HG02885 (cell line): ENCODE results near the gene COL15A1.

Experiments used
- ATAC-seq: cut with Tn5 transposase; IDR thresholded peaks from one replicate; pipeline ENCODE4 v1.9.1; 2021; ENCODE audit warnings: mild to moderate bottlenecking; ENCODE audit not compliant: unreplicated experiment, poor library complexity

Gene COL15A1

DNA sequence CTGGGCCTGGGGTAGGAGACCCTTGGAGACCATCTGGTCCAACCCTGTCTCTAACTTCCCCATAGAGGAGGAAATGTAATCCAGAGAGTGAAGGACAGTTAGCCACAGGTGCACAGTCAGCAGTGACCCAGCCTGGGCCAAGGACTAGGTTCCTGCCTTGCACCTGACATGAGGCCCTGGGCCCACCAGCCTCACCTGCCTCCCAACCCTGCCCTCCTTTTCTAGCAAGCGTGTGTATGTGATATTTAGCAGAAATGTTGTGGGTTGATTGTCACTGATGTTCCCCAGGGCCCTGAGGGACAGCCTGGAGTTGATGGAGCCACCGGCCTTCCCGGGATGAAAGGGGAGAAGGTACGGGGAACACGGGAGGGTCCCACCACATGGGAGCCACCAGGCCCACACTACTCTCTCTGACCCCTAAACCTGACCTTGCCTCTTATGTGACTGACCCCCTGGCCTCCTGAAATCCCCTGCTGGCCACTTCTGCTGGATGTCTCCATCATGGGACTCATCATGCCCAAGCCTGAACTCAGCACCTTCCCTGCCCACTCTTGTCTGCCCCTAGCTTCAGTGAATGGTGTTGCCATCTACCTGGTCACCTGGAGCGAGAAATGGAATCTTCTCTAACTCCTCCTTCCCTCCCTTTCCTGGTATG lies 82.0 kb downstream of the COL15A1 start:
- ATAC-seq, result no peak

DNA sequence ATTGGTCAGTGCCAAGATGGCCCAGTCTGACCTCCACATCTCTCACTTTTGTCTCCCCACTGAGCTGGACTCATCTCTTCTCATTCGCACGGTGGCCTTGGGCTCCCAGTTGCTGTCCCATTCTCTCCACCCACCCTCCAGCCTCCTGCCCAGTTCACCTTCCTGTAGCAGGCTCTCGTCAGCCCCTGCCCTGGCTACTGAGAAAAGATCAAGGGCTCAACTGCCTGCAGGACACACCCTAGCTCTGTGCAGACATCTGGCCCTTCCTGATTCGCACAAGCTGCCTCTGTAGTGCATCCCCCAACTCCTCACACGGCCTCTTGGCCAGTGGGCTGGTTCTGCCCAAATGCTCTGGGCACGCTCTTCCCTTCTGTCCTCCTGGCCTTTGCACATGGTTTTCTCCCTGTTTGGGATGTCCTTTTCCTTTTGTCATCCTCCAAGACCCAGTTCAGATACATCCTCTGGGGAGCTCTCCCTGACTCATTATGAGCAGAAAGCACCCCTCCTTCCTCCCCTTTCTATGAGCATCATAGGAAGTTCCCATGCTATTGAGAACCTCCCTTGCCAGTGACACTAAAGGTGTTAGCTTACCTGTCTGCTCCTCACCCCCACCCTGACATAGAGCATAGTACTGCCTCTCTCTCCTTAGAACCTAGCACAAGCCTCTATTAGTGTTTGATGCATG lies 82.7 kb downstream of the COL15A1 start:
- no peak for ATAC-seq

DNA sequence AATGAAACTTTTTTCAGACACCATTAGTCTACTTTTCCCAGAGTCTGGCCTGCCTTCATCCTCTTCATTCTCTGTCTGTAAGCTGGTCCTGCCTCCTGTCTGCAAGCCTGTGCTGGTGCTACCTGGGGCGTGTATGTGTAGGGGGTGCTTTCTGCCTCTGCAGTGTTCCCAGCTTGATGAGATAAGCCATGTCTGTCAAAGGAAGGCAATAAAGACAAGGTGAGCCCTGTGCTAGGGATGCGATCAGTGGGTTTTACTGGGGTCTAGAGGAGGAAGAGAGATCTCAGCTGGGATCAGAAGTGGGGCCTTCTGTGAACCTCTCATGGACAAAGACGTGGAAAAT lies 83.2 kb downstream of the COL15A1 start:
- ATAC-seq, result no peak

DNA sequence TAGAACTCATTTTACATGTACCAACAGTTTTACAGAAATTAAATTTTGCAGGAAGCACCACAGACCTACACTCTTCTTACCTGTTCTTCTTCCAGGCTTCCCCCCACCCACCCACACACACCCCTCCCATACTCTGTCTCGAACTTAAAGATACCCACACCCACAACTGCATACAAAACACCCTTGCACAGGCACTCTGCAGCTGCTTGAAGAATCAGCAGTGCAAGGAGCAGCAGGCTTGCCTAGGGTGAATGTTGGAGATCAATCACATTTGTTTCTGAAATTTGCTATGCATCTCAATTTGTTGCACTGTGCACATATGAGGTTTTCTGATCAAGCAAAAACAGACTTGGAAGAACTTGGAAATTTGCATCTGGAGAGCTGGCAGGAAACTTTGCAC lies 83.7 kb downstream of the COL15A1 start:
- ATAC-seq, result no peak

DNA sequence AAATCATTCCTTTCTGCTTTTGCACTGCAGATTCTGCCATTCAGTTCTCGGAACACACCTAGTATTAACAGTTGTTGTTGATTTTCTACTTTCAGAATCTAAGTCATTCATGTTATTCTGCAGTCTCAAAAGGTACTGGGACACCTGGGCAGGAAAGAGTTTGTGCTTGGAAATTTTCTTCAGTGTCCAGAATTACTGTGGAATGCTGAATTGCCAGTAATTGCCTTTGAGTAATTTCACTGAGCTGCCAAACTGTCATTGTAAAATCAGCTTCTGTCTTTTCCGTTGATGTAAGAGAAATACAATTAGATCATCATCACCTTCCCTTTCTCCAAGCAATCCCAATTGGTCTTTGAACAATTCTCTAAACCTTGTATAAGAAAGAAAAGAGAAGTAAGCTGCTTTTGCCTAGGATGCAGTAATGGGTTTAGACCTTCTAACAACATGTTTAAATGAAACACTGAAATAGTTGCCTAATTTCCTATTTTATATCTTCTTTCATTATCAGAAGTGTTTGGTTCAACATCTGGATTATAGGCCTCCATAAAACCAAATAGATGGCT lies 85.5 kb downstream of the COL15A1 start:
- no peak for ATAC-seq

DNA sequence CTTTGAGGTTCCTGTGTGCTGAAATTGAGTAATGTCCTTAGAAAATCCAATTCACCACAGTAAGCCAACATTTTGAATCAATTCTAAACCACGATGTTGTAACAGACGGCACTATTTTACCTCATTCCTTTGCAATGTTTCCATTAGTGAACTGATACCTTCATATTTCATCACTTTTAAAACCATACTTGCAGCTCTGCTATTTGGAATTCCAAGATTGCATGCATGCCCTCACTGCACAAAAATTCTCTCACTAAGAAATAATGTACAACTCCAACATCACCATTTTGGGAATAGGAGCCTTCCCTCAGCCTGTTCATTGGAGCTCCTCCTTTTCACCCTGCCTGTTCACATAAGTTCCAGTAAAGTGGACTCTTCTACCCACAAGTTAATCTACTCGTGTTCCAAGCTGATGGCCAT lies 86.4 kb downstream of the COL15A1 start:
- ATAC-seq, result no peak

DNA sequence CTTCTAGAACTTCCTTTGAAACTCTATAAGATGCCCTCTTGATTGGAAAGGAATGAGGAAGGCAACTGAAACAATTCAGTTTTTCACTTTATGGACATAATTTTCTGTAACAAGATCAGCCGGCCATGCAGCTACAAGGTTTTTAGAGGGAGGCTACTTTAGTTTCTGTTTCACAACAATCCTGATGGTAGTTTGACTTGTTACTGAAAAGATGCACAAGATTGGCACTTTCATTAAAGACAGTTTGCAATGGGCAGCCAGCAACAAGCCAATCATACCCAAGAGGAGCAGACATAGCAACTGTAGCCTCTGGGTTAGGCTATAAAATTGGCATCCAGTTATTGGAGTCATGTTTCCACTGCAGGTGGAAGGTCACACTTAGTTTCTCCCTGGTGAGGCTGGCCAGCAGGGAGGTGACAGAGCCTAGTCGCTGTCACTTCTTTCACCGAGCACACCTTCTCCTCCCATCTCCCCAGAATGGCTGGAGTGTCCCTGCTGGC lies 87.0 kb downstream of the COL15A1 start:
- no peak for ATAC-seq

DNA sequence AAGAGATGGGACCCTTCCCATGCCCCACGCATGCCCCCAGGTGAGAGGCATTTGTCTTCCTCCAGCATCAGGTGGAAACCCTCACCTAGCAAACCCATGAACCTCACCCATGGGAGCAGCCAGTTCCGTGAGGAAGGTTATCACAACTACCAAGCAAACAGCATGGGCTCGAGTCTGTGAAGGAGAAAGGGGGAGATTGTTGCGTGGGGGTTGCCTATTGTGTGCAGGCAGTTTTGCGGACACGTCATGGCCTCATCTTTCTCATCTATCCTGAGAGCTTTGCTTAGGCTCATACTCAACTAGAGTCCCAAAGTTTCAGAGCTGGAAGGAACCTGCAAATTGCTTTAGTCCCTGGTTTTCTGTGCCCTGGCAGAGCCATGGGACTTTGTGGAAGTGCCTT lies 87.6 kb downstream of the COL15A1 start:
- no peak for ATAC-seq

DNA sequence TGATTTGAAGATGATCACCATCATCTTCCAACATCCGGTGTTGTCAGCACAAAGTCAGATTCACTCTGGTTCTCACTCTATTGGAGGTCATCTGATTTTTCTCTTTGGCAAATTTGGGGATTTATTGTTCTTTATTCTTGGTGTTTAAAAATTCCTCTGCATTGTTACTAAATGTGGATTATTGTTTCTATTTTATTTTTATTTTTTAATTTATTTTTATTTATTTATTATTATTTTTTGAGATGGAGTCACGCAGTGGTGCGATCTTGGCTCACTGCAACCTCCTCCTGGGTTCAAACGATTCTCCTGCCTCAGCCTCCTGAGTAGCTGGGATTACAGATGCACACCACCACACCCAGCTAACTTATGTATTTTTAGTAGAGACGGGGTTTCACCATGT lies 88.3 kb downstream of the COL15A1 start:
- no peak for ATAC-seq

DNA sequence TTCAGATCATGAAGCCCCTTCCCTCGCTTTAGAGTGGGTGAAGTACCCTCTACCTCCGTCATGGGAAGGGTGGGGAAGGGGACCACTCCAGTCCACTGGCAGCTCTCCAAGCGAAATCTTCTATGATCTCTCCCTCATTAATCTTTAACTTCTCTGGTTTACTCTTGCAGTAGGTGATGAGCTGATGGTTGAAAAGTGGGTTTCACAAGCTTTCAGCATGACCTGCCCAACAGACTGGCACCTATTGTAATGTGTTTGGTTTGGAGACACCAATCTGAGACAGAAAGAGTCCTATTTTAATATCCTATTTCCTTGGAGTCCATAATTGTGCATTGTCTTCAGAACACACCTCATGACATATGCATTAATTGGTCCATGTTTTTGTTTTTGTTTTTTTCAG lies 90.4 kb downstream of the COL15A1 start:
- ATAC-seq, result no peak

DNA sequence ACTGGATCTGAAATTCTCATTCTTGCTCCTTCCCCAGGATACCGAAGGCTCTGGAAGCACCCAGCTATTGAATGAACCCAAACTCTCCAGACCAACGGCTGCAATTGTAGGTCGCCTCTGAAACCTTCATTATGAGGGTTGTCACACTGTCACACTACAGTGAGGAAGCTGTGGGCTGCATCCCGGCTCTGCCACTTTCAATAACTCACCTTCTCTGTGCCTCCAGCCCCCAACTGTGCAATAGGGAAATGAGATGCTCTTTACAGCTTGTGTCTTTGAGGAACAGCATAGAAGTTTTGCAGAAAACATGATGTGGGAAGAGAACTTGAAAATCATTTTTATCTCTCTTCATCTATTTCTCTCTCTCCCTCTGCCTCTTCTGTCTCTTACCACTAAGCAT lies 91.6 kb downstream of the COL15A1 start:
- no peak for ATAC-seq

DNA sequence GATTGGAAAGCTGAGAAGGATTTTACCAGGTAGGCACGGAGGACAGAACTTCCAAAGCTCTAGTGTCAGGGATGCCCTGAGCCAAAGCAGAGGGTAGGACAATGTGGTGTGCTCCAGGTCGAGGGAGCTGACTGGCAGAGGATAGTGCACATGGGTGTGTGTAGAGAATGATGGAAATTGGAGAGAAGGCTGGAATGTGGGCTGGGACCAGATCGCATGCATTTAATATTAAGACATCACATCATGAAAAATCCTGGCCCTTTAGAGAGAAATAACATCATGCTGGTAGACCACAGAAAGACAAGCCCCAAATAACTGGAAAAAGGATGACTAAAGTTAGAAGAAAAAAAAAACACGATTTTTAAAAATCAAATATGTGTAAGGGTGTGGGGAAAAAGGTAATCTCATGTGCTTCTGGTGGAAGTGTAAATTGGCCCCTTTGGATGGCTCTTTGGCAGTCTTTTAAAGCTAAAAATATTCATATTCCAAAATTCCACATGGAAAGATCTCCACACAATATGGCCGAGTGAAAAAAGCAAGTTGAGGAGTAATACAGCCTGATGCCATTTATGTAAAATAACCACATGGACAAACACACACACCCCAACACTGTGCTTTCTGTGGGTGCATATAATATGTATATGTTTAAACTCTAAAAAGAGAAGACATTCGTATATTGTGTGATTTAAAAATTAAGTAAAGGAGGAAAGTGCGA lies 94.2 kb downstream of the COL15A1 start:
- ATAC-seq, result no peak

DNA sequence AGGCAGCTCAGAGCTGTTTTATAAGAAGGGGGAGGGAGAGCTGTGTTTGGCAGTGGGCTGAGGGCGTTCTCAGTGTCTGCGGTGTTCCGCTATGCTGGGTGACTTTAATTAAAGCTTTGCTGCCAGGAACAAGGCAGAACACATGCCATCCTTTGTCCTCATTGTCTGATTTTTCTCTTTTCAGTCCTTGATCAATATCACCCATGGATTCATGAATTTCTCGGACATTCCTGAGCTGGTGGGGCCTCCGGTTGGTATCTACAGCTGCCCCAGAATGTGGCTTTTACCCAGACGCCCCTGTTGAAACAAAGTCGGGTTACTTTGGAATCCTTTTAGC lies 94.7 kb downstream of the COL15A1 start:
- ATAC-seq, result no peak

DNA sequence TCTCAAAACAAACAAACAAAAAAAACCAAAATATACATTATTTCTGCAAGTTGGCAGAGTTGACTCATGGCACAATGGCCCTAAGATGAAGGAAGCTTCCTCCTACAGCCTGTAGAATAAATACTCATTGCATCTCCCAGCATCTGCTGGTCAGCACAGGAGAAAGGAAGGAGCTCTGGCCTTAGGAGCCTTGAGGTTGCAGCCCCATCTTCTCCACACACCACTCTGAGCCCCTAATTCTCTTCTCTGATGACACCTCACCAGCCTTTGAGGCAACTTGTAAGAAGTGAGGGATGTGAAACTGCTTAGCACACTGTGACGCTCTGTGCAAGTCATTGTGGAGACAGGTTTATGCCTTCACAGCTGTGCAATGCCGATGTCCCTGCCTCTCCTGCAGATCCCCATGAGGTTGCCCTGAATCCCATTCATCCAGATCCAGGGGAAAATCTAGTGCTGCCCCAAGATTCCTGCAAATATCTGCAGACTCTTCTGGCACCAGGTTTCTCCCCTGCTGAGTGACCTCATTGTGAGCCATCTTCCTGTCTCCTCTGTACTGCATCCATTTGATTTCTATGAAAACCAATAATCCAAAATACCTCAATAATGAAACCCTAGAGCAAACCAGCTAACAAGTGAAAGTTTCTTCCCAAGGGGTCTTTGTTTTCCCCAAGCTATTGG lies 95.9 kb downstream of the COL15A1 start:
- peak; percentile 79 for ATAC-seq

DNA sequence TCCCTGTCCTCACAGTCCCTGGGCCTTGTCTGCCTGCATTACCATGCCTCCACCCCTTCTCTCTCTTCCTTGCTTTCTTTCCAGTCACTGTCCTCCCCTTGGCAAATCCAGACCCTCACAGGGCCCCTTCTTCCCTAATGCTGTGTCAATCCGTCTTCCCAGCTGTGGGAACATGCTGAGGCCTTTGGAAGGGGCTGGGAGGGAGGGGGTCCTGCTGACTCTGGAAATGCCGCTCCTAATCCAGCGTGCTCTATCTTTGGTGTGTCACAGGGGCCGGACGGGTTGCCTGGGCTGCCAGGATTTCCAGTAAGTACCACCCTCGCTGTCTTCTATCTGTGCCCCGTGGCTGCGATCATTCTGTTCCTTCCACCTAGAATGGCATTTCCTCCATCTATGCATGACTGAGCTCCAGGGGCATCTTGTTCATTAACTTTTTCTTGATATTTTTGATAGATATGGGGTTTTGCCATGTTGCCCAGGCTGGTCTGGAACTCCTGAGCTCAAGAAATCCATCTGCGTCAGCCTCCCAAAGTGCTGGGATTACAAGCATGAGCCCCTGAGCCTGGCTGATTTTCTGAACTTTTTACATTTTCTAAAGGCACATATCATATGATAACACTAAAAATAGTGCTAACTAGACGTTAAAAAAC lies 96.7 kb downstream of the COL15A1 start:
- ATAC-seq, result no peak

DNA sequence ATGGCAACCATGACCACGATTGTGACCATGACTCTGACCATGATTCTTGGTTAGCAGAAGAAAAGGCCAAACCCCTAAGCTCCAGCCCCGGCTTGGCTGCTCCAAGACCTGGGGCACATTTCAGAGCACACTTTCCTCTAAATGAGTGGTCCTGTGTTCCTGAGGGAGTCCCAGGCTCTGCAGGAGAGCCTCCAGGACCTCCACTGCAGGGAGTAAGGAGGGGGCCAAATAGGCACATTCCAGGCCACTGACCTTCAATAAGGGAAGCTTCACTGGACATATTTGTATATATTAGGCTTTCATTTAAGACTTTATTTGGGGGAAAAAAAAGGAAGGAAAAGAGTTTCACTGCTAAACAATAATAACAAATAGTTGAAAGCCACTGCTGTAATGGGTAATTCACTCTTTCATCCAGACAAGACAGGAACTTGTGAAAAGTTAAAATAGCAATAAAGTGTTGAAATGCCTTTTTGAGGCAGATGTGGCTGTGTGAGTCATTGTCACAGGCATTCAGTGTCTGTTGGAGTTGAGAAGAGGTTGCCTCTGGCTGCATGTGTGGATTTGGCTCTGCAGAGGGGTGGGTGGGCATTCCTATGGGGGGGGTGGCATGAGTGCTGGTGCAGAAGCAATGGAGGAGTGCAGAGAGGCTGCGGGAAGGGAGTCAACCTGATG lies 97.3 kb downstream of the COL15A1 start:
- no peak for ATAC-seq

DNA sequence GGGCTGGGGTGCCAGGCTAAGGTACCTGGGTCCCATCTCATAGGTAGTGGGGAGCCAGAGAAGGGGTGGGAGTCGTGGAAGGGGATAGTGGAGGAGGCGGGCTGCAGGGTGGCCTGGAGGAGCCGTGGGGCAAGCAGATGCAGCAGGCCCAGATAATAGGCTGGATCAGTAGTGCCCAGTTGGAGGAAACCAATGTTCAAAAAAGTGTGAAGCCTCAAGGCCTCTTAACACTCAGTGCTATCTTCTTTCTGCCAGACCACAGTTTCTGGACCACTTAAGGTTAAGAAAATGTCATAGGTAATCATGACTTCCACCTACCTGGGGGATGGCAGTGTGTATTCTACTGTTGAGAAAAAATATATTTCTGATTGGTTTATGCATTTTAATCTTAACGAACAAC lies 97.9 kb downstream of the COL15A1 start:
- no peak for ATAC-seq

DNA sequence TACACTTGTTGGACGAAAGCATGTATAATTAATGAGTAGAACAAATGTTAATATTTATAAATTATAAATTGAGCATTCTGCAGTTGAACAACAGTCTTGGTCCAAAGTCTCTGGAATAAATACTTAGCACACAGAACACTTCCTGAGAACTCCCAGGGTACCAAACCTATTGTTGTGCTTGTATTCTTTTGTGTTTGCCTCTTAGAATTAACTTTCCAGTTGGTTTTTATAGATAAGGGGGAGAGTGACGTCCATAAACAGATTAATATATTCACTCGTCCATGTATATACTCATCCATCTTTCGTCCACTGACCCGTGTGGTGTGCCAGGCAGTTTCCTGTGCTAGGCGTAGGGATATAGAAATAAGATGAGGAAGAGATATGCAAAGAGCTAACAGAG lies 98.9 kb downstream of the COL15A1 start:
- ATAC-seq, result no peak

DNA sequence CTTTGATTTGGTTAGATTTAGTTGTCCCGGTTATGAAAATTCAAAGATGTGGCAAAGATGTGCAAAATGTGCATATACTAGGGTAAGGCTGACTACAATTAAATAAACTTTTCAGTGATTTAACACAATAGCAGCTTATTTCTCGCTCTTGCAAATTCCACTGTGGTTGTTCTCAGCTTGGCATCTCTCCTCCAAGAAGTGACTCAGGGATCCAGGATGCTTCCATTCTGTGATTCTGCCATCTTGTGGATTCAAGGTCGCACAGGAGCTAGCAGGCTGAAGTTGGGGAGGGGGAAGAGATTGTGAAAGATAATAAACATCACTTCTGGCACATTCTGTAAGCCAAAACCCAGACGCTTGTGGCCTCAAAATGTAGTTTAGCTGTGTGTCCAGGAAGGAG lies 101.1 kb downstream of the COL15A1 start:
- no peak for ATAC-seq

DNA sequence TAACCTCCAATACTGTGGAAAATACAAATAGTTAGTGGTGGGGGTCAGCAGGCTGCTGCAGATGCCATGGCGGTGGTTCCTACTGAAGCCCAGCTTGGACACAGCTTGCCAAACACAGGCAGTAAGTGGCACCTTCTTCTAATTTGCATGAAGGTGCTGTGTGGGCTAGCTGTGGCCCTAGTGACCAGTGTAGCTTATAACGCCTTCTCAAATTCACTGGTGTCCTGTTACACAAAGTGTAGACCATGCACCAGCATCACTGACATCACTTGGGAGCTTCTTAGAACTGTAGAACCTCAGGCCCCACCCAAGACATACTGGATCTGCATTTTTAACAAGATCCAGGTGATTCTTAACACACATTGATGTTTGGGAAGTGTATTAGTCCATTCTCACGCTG lies 102.4 kb downstream of the COL15A1 start:
- no peak for ATAC-seq
